HG02852 (cell line): Measurements from ENCODE around the gene ENDOG.
"Not testable (repeated sequence)": the region's sequence is repeated elsewhere in the genome, so short reads cannot be mapped to it uniquely, and the experiment has no call there.

Experiments used
- ATAC-seq: cut with Tn5 transposase; IDR thresholded peaks from one replicate; pipeline ENCODE4 v1.9.1; 2021; ENCODE audit warnings: mild to moderate bottlenecking, moderate library complexity; ENCODE audit not compliant: unreplicated experiment

ENDOG gene

GRCh38 chr9:128828267-128828666 lies 10.0 kb downstream of the ENDOG start:
- ATAC-seq, result no peak

DNA sequence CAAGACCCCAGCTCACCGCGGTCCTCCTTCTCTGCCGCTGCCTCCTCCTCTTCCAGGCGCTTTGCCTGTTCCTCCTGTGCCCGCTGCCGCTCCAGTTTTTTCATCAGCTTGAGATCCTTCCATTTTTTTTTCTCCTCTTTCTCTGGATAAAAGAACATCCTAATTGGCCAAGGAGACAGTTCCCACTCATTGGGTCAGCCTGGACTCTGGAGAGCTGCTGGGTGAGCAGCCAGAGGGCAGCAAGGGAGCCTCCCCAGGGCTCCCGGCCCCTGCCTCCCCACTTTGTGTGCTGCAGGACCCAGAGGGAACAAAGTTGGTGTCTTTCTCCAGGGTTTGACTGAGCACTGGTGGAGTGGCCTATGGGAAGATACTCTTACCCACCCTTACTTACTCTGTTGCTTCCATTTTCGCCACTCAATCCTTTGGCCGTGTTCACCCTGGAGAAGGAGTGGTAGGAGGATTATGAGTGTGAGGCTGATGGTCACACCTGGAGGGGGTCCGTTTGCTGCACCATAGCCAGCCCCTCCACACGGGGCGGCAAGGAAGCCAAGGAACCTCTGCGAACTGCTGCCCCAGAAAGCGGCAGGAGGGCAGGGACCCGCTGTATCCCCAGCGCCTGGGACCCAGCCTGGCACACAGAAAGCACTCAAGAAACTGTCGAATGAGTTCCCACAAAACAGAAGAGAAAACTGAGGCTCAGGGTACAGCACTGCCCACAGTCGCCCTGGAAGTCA lies 10.6 kb downstream of the ENDOG start:
- ATAC-seq, result peak; percentile 3

- peak; percentile 98 for ATAC-seq
Measured at GRCh38 chr9:128829477-128830251, 11.4 kb downstream of the ENDOG start, which contains the start of gene SPOUT1. TSS of gene SPOUT1 (minus strand) at chr9:128829794. CDS start at chr9:128829780, 14 bp downstream.

GRCh38 chr9:128833696-128834095 lies 15.4 kb downstream of the ENDOG start:
- ATAC-seq, result no peak

GRCh38 chr9:128835246-128836210 lies 17.2 kb downstream of the ENDOG start:
- ATAC-seq, result no peak

DNA sequence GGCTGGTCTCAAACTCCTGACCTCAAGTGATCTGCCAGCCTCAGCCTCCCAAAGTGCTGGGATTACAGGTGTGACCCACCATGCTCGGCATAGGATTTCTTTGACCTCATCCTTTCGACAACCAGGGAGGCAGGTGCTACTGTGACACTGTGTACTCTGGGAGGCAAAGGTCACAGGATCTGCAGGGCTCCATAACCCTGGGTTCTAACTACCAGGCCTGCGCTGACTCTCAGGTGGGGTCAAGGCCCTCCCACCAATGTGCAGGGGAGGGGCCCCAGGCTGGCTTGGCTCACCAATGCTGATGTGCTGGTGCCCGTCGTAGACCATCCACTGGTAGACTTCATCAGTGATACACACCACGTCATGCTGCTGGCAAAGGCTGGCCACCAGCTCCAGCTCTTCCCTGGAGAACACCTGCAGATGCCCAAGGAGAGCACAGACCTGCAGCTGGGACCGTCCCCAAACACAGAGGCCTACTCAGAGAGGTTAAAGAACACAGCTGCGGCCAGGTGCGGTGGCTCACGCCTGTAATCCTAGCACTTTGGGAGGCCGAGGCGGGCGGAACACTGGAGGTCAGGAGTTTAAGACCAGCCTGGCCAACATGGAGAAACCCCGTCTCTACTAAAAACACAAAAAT lies 18.3 kb downstream of the ENDOG start:
- ATAC-seq, result no peak

DNA sequence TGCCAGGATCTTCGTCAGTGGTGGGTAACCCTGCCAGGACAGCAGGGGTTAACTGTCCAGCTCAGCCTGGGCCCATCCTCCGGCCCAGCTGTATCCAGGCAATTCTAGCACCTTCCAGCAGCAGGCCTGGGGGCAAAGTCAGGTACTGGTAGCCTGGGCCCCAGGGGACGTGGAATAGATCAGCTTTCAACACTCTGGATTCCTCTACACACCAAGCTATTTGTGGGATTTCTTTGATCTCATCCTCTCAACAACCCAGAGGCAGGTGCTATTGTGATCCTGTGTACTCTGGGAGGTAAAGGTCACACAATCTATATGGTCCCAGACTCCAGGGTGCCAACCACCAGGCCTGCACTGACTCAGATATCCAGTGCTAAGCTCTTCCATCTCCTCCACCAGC lies 20.0 kb downstream of the ENDOG start:
- ATAC-seq, result no peak

- ATAC-seq, result no peak
Measured at GRCh38 chr9:128840524-128840923, 22.2 kb downstream of the ENDOG start.

GRCh38 chr9:128841694-128842492 lies 23.6 kb downstream of the ENDOG start:
- no peak for ATAC-seq

GRCh38 chr9:128843171-128843570 lies 24.9 kb downstream of the ENDOG start:
- ATAC-seq, result not testable (repeated sequence)

DNA sequence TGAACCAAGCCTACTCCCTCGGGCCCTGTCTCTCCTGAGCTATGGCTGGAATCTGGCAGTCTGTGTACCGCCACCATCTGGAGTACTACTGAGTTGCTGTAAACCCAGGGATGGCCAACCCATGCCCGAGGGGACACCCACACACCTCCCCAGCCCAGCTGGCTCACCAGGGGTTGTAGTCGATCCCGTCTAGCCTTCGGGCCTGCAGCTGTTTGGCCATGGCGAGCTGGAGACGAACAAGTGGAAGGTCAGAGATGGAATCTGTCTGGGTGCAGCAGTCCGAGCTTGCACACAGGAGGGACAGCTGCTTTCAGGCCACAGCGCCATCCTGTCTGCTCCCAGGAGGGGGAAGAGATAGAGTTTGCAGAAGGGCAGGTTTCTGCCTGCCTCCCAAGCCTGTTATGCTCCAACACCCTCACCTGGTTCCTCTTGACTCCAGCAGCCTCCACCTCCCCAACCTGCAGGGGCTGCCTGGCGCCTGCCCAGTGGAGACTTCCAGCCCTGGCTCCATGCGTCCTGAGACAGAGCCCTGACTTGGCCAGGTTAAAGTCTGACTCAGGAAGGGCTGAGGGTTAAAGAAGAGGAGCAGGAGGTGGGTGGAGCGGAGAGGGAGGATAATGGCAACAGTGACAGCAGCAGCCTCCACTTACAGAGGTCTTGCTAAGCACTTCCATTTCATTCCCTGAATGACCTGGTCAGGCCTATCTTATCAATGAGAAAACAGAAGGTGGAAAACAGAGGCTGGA lies 27.1 kb downstream of the ENDOG start:
- ATAC-seq, result no peak

GRCh38 chr9:128846680-128847030 lies 28.4 kb downstream of the ENDOG start:
- ATAC-seq, result no peak

DNA sequence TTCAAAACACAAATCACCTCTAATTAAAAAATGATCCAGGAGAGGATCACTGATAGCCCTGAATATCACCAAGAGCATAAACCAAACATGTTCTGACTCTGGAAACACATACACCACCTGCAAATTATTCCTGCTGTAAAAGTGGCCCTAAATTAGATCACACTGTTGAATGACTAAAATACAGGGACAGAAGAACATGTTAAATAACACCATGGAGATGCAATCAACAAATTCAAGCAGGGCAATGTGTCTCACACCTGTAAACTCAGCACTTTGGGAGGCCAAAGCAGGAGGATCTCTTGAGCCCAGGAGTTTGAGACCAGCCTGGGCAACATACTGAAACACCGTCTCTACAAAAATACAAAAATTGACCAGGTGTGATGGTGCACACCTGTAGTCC lies 29.5 kb downstream of the ENDOG start:
- no peak for ATAC-seq

GRCh38 chr9:128851024-128851423 lies 32.7 kb downstream of the ENDOG start:
- not testable (repeated sequence) for ATAC-seq

DNA sequence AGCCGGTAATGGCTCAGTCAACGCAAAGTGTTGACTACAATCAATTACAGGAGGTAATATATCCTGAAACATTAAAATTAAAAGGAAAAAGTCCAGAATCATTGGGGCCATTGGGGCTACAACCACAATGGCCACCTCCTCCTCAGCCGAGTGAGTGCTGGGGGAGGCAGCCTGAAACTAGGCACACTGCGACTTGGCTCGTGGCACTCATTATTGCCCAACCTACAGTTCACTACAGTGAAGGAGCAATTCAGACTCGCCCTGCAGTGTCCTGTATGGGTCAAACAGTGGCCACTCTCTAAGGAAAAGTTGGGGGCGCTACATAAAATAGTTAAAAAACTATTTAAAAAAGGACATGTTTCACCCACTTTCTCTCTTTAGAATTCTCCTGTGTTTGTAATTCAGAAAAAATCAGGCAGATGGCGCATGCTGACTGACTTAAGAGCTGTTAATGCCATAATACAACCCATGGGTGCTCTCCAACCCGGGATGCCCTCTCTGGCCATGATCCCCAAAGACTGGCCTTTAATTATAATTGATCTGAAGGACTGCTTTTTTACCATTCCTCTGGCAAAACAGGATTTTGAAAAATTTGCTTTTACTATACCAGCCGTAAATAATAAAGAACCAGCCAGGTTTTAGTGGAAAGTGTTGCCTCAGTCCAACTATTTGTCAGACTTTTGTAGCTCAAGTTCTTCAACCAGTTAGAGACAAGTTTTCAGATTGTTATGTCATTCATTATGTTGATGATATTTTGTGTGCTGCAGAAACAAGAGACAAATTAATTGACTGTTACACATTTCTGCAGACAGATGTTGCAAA lies 33.7 kb downstream of the ENDOG start:
- not testable (repeated sequence) for ATAC-seq

GRCh38 chr9:128852646-128853045 lies 34.3 kb downstream of the ENDOG start:
- ATAC-seq, result not testable (repeated sequence)

- not testable (repeated sequence) for ATAC-seq
Measured at GRCh38 chr9:128854454-128854853, 36.2 kb downstream of the ENDOG start.

DNA sequence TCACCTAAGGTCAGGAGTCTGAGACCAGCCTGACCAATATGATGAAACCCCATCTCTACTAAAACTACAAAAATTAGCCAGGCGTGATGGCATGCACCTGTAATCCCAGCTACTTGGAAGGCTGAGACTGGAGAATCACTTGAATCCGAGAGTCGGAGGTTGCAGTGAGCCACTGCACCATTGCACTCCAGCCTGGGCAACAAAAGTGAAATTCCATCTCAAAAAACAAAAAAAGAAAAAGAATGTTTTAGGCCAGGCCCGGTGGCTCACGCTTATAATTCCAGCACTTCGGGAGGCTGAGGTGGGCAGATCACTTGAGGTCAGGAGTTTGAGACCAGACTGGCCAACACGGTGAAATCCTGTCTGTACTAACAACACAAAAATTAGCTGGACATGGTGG lies 40.2 kb downstream of the ENDOG start:
- ATAC-seq, result not testable (repeated sequence)
